ENCODE results near the gene RCN1. TPM values are rescaled to one million over a fixed set of nuclear protein-coding genes. Genes with fewer than 3 reads are reported as not detected.

Gene RCN1
- total and polyA plus RNA-seq, 9 of the 15 experiments (the other 6 are each of a cell fraction or from before 2014, with no cell fraction given): 2.1 to 8.7 (median 7.2) TPM

- Histone ChIP-seq H3K9me1 (ENCODE audit: control insufficient read depth, insufficient read depth, low read length) (no peaks in the 10 kb centered on the region), H3K36me3 (ENCODE audit: control insufficient read depth, insufficient read depth, low read length) (no peaks in the 10 kb centered on the region), H3K4me1 (replicated peaks in 1 of 2; ENCODE audit: control insufficient read depth in 2 of 2, insufficient read depth in 2 of 2, low read length in 2 of 2) (no peaks in the 10 kb centered on the region), H3K9ac (ENCODE audit: insufficient read depth in 1 of 2, low read depth in 2 of 2, low read length in 2 of 2) (no peak overlapping the region), H3K27me3 (ENCODE audit: control insufficient read depth in 2 of 2, insufficient read depth in 2 of 2, low read length in 2 of 2) (no peaks in the 10 kb centered on the region), H4K20me1 (replicated peaks; ENCODE audit: control insufficient read depth, insufficient read depth, low read length) (no peaks in the 10 kb centered on the region), H2AFZ (ENCODE audit: low read depth, low read length) (no peak overlapping the region), H3K9me3 (replicated peaks; ENCODE audit: control insufficient read depth, insufficient read depth, low read depth, low read length) (no peaks in the 10 kb centered on the region), H3K4me2 (ENCODE audit: insufficient read depth, low read length) (no peak overlapping the region), H3K4me3 (no peak overlapping the region), H3K27ac (ENCODE audit: extremely low read depth, low read depth, low read length) (no peak overlapping the region), H3K79me2 (ENCODE audit: control insufficient read depth, insufficient read depth, low read length) (no peaks in the 10 kb centered on the region)
- 2% methylated on average over 8 of the region's 8 CpGs for WGBS (ENCODE audit: insufficient coverage, low coverage, missing lambda C conversion rate)
- ChIA-PET CTCF (ENCODE audit: low intra/inter-chr PET ratio) (no interaction called here), POLR2A (no interaction called here)
- BruUV-seq (replicated peaks): no TSS peak
- TF ChIP-seq FOXJ2 (tag; IDR thresholded peaks at IDR 0.05) (no peak), HES1 (IDR thresholded peaks at IDR 0.05; ENCODE audit: low read depth) (no peak), POU5F1 (IDR thresholded peaks at IDR 0.05; ENCODE audit: borderline replicate concordance, low read depth, low read length, partially characterized antibody) (no peak), ELF1 (tag; IDR thresholded peaks at IDR 0.05) (no peak), KAT8 (IDR thresholded peaks at IDR 0.05; ENCODE audit: low read depth) (no peak), CBFB (CRISPR knock-in tag; IDR thresholded peaks at IDR 0.05) (no peak), NR1H2 (CRISPR knock-in tag; IDR thresholded peaks at IDR 0.05) (no peak), FOSL1 (tag; conservative IDR thresholded peaks at IDR 0.05) (no peak), HDAC2 (IDR thresholded peaks at IDR 0.05) (no peak), HBP1 (CRISPR knock-in tag; IDR thresholded peaks at IDR 0.05) (no peak), ZNF589 (CRISPR knock-in tag; IDR thresholded peaks at IDR 0.05; ENCODE audit: low read depth) (no peak), TEAD2 (tag; IDR thresholded peaks at IDR 0.05) (no peak)
- FAIRE-seq: no peak
- in situ Hi-C loops (cut with MboI): no loop called here
- no peak for ATAC-seq
- intact Hi-C loops (cut with micrococcal nuclease): no loop called here
- no peak for DNase-seq (ENCODE audit: extremely low read depth in 1 of 4, low spot score in 3 of 4)
These were observed 52.5 kb downstream of the RCN1 start for GRCh38 chr11:32143378-32143777.
